ENCODE results near the gene CA6.
A peak's percentile ranks its signal among the peaks of the same experiment; 100 is the strongest.
"Not testable (repeated sequence)": the region's sequence is repeated elsewhere in the genome, so short reads cannot be mapped to it uniquely, and the experiment has no call there.

The CA6 gene

GRCh38 chr1:8926707-8927694 lies 18.7 kb upstream of the CA6 start:
- no peak for DNase-seq (ENCODE audit: low spot score)

GRCh38 chr1:8930116-8930515 lies 15.6 kb upstream of the CA6 start:
- DNase-seq (ENCODE audit: low spot score) = no peak

- not testable (repeated sequence) for DNase-seq (ENCODE audit: low spot score)
Measured at GRCh38 chr1:8937051-8937450, 8.6 kb upstream of the CA6 start.

GRCh38 chr1:8937701-8938100 lies 8.0 kb upstream of the CA6 start:
- DNase-seq (ENCODE audit: low spot score) = no peak

DNA sequence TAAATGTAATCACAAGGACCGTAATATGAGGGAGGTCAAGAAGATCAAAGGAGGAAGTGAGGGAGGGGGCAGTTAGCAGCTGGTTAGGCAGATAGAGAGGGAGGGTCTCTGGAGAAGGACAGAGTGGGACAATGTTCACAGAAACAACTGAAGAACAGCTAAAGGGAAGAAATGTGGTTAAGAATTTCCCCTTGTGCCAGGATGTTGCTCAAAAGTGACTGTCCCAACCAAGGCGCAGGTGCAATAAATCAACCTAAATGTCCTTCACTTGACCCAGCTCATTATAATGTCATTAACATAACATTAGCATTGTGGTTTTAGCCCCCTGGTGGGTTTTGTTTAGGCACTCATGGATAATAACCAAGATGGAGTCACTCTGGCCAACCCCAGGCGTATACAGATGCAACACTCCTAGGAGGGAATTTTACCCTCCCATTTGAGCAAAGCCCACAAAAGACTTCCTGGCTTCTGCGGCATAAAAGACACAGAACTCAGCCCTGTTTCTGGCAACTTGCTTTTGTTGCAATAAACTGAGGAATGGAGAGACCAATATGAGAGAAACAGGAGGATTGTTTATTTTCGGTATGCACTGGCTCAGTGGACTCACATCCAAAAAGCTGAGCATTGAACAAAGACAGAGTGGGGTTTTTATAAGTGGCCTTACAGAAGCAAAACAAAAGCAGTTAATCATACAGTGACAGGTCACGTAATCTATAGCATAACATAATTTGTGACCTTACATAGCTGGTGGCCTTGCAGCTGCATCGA lies 7.3 kb upstream of the CA6 start:
- no peak for DNase-seq (ENCODE audit: low spot score)

- no peak for DNase-seq (ENCODE audit: low spot score)
Measured at GRCh38 chr1:8939000-8939265, 6.7 kb upstream of the CA6 start.

- peak; percentile 9 for DNase-seq (ENCODE audit: low spot score)
Measured at GRCh38 chr1:8939362-8939995, 6.2 kb upstream of the CA6 start.

DNA sequence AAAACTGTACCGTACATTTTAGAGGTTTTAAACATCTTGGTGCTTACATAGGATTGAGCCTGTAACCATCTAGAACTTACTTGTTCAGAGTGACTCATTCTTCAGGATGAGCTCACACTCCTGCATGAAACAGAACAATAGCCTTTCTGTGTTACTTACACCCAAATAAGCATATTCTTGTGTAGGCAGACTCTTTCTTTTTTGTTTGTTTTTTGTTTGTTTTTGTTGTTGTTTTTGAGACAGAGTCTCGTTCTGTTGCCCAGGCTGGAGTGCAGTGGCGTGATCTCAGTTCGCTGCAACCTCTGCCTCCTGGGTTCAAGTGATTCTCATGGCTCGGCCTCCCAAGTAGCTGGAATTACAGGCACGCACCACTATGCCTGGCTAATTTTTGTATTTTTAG lies 3.8 kb upstream of the CA6 start:
- peak; percentile 81 for DNase-seq (ENCODE audit: low spot score)

- no peak for DNase-seq (ENCODE audit: low spot score)
Measured at GRCh38 chr1:8943498-8944405, 1.9 kb upstream of the CA6 start.

- DNase-seq (ENCODE audit: low spot score) = no peak
Measured at GRCh38 chr1:8947127-8947691, 1.5 kb downstream of the CA6 start.

- DNase-seq (ENCODE audit: low spot score) = no peak
Measured at GRCh38 chr1:8950309-8950708, 4.6 kb downstream of the CA6 start.

GRCh38 chr1:8951231-8951630 lies 5.6 kb downstream of the CA6 start:
- DNase-seq (ENCODE audit: low spot score) = no peak

DNA sequence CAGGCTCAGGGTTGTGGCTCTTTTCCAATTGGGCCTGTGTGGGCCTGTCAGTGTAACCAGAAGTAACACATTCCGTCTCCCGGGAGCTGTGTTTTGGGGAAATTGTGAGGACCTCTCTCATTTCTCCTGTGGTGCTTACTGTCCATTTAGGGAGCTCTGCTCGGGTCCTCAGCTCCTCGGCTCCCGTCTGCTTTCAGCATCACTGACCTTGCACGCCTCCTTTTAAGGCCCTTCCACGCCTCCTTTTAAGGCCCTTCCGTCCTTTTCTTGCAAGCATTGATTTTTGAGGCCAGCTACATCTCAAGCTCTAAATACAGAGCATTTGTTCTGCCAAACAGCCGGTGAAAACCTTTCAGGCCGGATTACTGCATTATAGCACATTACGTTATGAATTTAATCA lies 9.7 kb downstream of the CA6 start:
- DNase-seq (ENCODE audit: low spot score) = no peak

DNA sequence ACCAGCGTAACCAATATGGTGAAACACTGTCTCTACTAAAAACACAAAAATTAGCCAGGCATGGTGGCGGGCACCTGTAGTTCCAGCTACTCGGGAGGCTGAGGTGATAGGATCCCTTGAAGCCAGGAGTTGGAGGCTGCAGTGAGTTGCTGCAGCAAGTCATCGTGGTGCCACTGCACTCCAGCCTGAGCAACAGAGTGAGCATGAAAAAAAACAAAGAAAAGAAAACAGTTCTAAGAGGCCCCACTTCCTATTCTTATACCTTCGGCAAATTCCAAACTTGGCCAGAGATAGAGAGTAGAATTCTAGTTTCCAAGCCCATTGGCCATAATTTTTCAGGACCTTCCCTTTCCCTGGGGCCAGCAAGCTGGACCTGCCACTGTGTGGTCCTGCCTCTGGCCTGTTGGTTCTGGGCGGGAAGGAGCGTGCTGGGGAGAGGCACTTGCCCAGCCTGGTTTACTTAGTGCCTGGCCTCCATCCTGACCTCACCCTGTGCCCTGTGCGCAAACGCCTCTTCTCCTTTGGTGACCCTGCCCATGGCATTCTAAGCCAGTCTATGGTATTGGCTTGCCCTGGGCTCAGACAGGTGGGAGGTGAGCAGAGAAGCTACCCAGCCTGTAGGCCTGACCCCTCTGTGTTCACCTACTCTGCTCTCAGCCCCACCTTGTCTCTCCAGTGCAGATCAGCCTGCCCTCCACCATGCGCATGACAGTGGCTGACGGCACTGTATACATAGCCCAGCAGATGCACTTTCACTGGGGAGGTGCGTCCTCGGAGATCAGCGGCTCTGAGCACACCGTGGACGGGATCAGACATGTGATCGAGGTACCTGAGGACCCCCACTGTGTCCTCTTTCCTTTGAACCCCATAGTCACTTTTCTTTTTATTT lies 11.0 kb downstream of the CA6 start:
- no peak for DNase-seq (ENCODE audit: low spot score)

GRCh38 chr1:8962812-8963530 lies 17.3 kb downstream of the CA6 start:
- peak; percentile 89 for DNase-seq (ENCODE audit: low spot score)

DNA sequence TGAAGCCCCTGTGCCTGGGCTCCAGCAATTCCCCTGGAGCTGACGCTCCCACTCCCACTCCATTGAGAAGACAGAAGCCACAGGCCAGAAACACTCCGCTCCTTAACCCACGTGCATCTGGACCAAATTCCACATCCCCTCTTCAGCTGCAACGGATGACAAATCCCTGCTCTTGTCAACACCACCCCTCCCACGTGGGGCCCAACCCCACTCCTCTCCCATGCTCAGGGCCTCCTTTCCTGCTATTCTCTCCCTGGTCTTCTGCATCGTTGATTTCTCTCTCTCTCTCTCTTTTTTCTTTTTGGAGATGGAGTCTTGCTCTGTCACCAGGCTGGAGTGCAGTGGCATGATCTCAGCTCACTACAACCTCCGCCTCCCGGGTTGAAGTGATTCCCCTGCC lies 18.3 kb downstream of the CA6 start:
- no peak for DNase-seq (ENCODE audit: low spot score)

- no peak for DNase-seq (ENCODE audit: low spot score)
Measured at GRCh38 chr1:8965121-8965820, 19.6 kb downstream of the CA6 start.

DNA sequence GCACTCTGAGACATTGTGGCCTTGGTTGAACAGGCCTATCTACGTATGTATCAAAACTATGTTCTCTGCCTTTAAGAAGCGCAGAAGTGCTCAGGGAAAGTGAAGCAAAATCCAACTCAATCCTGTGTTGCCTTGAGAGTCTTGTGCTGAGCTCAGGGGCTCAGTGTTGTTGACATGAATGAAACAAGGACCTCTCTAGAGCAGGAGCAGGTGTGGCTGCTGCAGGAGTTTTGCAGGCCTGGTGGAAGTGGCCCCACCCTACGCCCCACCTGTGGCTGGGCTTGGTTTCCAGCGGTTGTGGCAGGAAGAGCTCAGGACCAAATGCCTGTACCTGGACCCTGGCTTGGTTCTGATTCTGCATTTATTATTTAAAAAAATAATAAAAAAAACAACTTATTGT lies 20.9 kb downstream of the CA6 start:
- no peak for DNase-seq (ENCODE audit: low spot score)

DNA sequence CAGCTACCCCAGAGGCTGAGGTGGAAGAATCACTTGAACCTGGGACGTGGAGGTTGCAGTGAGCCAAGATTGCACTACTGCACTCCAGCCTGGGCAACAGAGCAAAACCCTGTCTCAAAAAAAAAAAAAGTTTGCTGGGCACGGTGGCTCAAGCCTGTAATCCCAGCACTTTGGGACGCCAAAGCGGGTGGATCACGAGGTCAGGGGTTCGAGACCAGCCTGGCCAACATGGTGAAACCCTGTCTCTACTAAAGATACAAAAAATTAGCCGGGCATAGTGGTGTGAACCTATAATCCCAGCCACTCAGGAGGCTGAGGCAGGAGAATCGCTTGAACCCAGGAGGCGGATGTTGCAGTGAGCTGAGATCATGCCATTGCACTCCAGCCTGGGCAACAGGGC lies 23.2 kb downstream of the CA6 start:
- DNase-seq (ENCODE audit: low spot score) = not testable (repeated sequence)

Data from SW480 (cell line).